ENCODE results near the gene DNAAF8. TPM values are rescaled to one million over a fixed set of nuclear protein-coding genes. Genes with fewer than 3 reads are reported as not detected.

DNAAF8 gene
- polyA plus RNA-seq, 2 of the 4 experiments (the other 2 are of a cell fraction), result 1.6 TPM

GRCh38 chr16:4795828-4796572, 61.7 kb downstream of the DNAAF8 start:
- TF ChIP-seq REST (IDR thresholded peaks at IDR 0.05) (no peak), CHD2 (IDR thresholded peaks at IDR 0.05; ENCODE audit: low read length, partially characterized antibody) (no peak), HOXA7 (CRISPR knock-in tag; IDR thresholded peaks at IDR 0.05) (no peak), MAFK (IDR thresholded peaks at IDR 0.05; ENCODE audit: partially characterized antibody) (no peak), PHF8 (IDR thresholded peaks at IDR 0.05; ENCODE audit: borderline replicate concordance, low read depth) (no peak), RAD21 (conservative IDR thresholded peaks at IDR 0.05 in 1 of 2, IDR thresholded peaks at IDR 0.05 in 1 of 2) (no peak), HOXB13 (CRISPR knock-in tag; IDR thresholded peaks at IDR 0.05; ENCODE audit: low read depth) (no peak), CEBPB (IDR thresholded peaks at IDR 0.05) (no peak), ZC3H11A (IDR thresholded peaks at IDR 0.05) (no peak), EP300 (IDR thresholded peaks at IDR 0.05) (no peak), CBX8 (IDR thresholded peaks at IDR 0.05) (no peak), EHF (CRISPR knock-in tag; IDR thresholded peaks at IDR 0.05) (no peak), BCL3 (IDR thresholded peaks at IDR 0.05) (no peak), NFE2L2 (conservative IDR thresholded peaks at IDR 0.05; ENCODE audit: low read length) (no peak), USF2 (IDR thresholded peaks at IDR 0.05) (no peak), FOXS1 (CRISPR knock-in tag; IDR thresholded peaks at IDR 0.05) (no peak), BHLHE40 (IDR thresholded peaks at IDR 0.05; ENCODE audit: low read depth, low read length) (no peak)
- ATAC-seq (no peak), DNase-seq (ENCODE audit: low read depth in 1 of 2, low spot score in 1 of 2) (no peak), FAIRE-seq (no peak)
- Histone ChIP-seq H3K4me1 (peaks cover under 1% of the 10 kb centered on the region; the same call in 1 of the 3 replicates), H3K4me2 (no peak overlapping the region), H3K9me3 (no peaks in the 10 kb centered on the region), H3K4me3 (no peak overlapping the region), H3K27ac (no peak overlapping the region)
- ChIA-PET CTCF (interaction anchor here (0.6 to 1.1 kb wide), 2 partner anchors 9 to 24 kb away, joined by 3 read pairs; no protein-coding TSS in a partner anchor), POLR2A (interaction anchor here (1.7 kb wide), 1 partner anchor 27 kb away, joined by 4 read pairs; no protein-coding TSS in a partner anchor)
- WGBS (ENCODE audit: missing lambda C conversion rate), result 85% methylated on average over 19 of the region's 30 CpGs

GRCh38 chr16:4796982-4797804, 62.9 kb downstream of the DNAAF8 start:
- POLR2A ChIA-PET, result interaction anchor here (1.7 kb wide), 1 partner anchor 29 kb away, joined by 4 read pairs; no protein-coding TSS in a partner anchor
- Histone ChIP-seq H3K4me2 (no peak overlapping the region), H3K9me3 (no peaks in the 10 kb centered on the region), H3K4me3 (no peak overlapping the region), H3K4me1 (peaks cover 10% of the 10 kb centered on the region), H3K27ac (no peak overlapping the region)
- no peak for FAIRE-seq
- no peak for DNase-seq (ENCODE audit: low read depth in 1 of 2, low spot score in 1 of 2)
- ATAC-seq, result no peak
- 84% methylated on average over 21 of the region's 21 CpGs for WGBS (ENCODE audit: missing lambda C conversion rate)
- CTCF ChIA-PET, result interaction anchor here (0.6 to 1.0 kb wide), 2 partner anchors 12 to 25 kb away, joined by 3 to 4 read pairs; no protein-coding TSS in a partner anchor
- TF ChIP-seq CHD4 (IDR thresholded peaks at IDR 0.05; ENCODE audit: borderline replicate concordance), result no peak
- no peak for TF ChIP-seq KDM1A (IDR thresholded peaks at IDR 0.05; ENCODE audit: low read depth)
- TF ChIP-seq PBX3 (IDR thresholded peaks at IDR 0.05), result no peak
- TF ChIP-seq MAZ (IDR thresholded peaks at IDR 0.05; ENCODE audit: borderline replicate concordance, low read depth, low read length), result no peak
- no peak for TF ChIP-seq ESRRA (IDR thresholded peaks at IDR 0.05; ENCODE audit: borderline replicate concordance, low read length)
- no peak for TF ChIP-seq TP53 (CRISPR knock-in tag; IDR thresholded peaks at IDR 0.05)
- no peak for TF ChIP-seq CHD2 (IDR thresholded peaks at IDR 0.05; ENCODE audit: low read length, partially characterized antibody)
- no peak for TF ChIP-seq POLR2AphosphoS2 (conservative IDR thresholded peaks at IDR 0.05; ENCODE audit: low read length)
- no peak for TF ChIP-seq REST (IDR thresholded peaks at IDR 0.05)

Measured in A549 (cell line).